ENCODE data around the gene CX3CR1.
"Not testable (repeated sequence)": the region's sequence is repeated elsewhere in the genome, so short reads cannot be mapped to it uniquely, and the experiment has no call there.

CX3CR1 gene

GRCh38 chr3:39263576-39263975, 16.3 kb downstream of the CX3CR1 start:
- no peak for DNase-seq

- no peak for DNase-seq
These were observed 17.0 kb downstream of the CX3CR1 start for GRCh38 chr3:39262846-39263245.

GRCh38 chr3:39261726-39262125, 18.1 kb downstream of the CX3CR1 start:
- DNase-seq, result no peak

GRCh38 chr3:39260957-39261356, 18.9 kb downstream of the CX3CR1 start:
- DNase-seq, result no peak

- DNase-seq, result no peak
These were observed 19.5 kb downstream of the CX3CR1 start for GRCh38 chr3:39260318-39260717.

GRCh38 chr3:39255503-39256325, 24.1 kb downstream of the CX3CR1 start:
- DNase-seq, result no peak

- DNase-seq, result no peak
These were observed 24.9 kb downstream of the CX3CR1 start for GRCh38 chr3:39254806-39255449.

- DNase-seq, result no peak
These were observed 28.3 kb downstream of the CX3CR1 start for GRCh38 chr3:39251576-39251975.

GRCh38 chr3:39250116-39250747, 29.6 kb downstream of the CX3CR1 start:
- DNase-seq, result no peak

GRCh38 chr3:39249453-39250115, 30.3 kb downstream of the CX3CR1 start:
- DNase-seq, result no peak

GRCh38 chr3:39241561-39241960, 38.3 kb downstream of the CX3CR1 start:
- no peak for DNase-seq

- no peak for DNase-seq
These were observed 42.8 kb downstream of the CX3CR1 start for GRCh38 chr3:39237027-39237426.

GRCh38 chr3:39234651-39235050, 45.2 kb downstream of the CX3CR1 start:
- no peak for DNase-seq

GRCh38 chr3:39232859-39233258, 47.0 kb downstream of the CX3CR1 start:
- DNase-seq, result no peak

GRCh38 chr3:39230453-39230852, 49.4 kb downstream of the CX3CR1 start:
- no peak for DNase-seq

GRCh38 chr3:39228496-39228895, 51.3 kb downstream of the CX3CR1 start:
- no peak for DNase-seq

- DNase-seq, result not testable (repeated sequence)
These were observed 52.2 kb downstream of the CX3CR1 start for GRCh38 chr3:39227596-39227995.

- no peak for DNase-seq
These were observed 53.6 kb downstream of the CX3CR1 start for GRCh38 chr3:39226106-39226741.

- no peak for DNase-seq
These were observed 55.5 kb downstream of the CX3CR1 start for GRCh38 chr3:39224288-39224687.

- DNase-seq, result no peak
These were observed 56.9 kb downstream of the CX3CR1 start for GRCh38 chr3:39222939-39223338.

GRCh38 chr3:39222462-39222861, 57.4 kb downstream of the CX3CR1 start:
- no peak for DNase-seq

GRCh38 chr3:39221141-39221530, 58.7 kb downstream of the CX3CR1 start:
- no peak for DNase-seq

All from COR-L47 (cell line).